PC-3 (cell line): Measurements from ENCODE around the gene PKLR. TPM values are rescaled to one million over a fixed set of nuclear protein-coding genes. Genes with fewer than 3 reads are reported as not detected.
A peak's percentile ranks its signal among the peaks of the same experiment; 100 is the strongest.

ENCODE experiments used
- ATAC-seq: fragments of 200-7000 bp; cut with Tn5 transposase; 2 replicates; pipeline ENCODE4 v1.9.1; 2020; ENCODE audit warnings: mild to moderate bottlenecking, moderate library complexity
- BruUV-seq: library from RNA; stranded (reverse); fragments of 400-500 nt; replicated peaks from 2 replicates; lab custom pipeline; 2021; lab: Mats Ljungman, UMichigan
- CTCF ChIA-PET: fragments of 300-600 bp; sonication (Branson Sonifier 250); formaldehyde crosslinking; loops from one replicate; lab custom pipeline; 2022; ENCODE audit warnings: antibody characterized with exemption; lab: Charles Lee
- POLR2A ChIA-PET: fragments of 300-600 bp; sonication (Branson Sonifier 250); formaldehyde crosslinking; loops from one replicate; lab custom pipeline; 2022; ENCODE audit warnings: antibody characterized with exemption; ENCODE audit not compliant: unreplicated experiment; lab: Charles Lee
- DNase-seq: peaks from one replicate; pipeline ENCODE4 v3.0.0-alpha.2; 2015
- H2AFZ ChIP-seq: fragments of 300-600 bp; sonication (generic); 2 replicates; pipeline ENCODE4 v1.6.0; 2016; ENCODE audit warnings: antibody characterized with exemption, low read length
- H3F3A ChIP-seq: fragments of 300-600 bp; sonication (generic); one replicate; pipeline ENCODE4 v1.6.0; 2017; ENCODE audit warnings: antibody characterized with exemption, low read length, control low read depth, mild to moderate bottlenecking; ENCODE audit not compliant: unreplicated experiment
- H3K27ac ChIP-seq: fragments of 300-600 bp; sonication (generic); 2 replicates; pipeline ENCODE4 v1.5.1; 2016; ENCODE audit warnings: mild to moderate bottlenecking, low read length
- H3K27me3 ChIP-seq: fragments of 300-600 bp; sonication (generic); 2 replicates; pipeline ENCODE4 v1.6.1; 2016; ENCODE audit warnings: low read length, mixed read lengths
- H3K36me3 ChIP-seq: fragments of 300-600 bp; sonication (generic); 2 replicates; pipeline ENCODE4 v1.6.1; 2016; ENCODE audit warnings: low read depth, mixed run types, low read length, mixed read lengths
- H3K4me1 ChIP-seq: fragments of 300-600 bp; sonication (generic); 2 replicates; pipeline ENCODE4 v1.5.1; 2016; ENCODE audit warnings: low read length; ENCODE audit not compliant: insufficient read depth
- H3K4me2 ChIP-seq: fragments of 300-600 bp; sonication (generic); 2 replicates; pipeline ENCODE4 v1.6.0; 2016; ENCODE audit warnings: low read length
- H3K4me3 ChIP-seq: fragments of 300-600 bp; sonication (generic); 2 replicates; pipeline ENCODE4 v1.5.1; 2016; ENCODE audit warnings: mild to moderate bottlenecking, low read length, mixed read lengths
- H3K79me2 ChIP-seq: fragments of 300-600 bp; sonication (generic); 2 replicates; pipeline ENCODE4 v1.6.1; 2017; ENCODE audit warnings: low read length, mixed read lengths
- H3K9ac ChIP-seq: fragments of 300-600 bp; sonication (generic); 2 replicates; pipeline ENCODE4 v1.6.0; 2016; ENCODE audit warnings: mild to moderate bottlenecking, low read length
- H3K9me2 ChIP-seq: fragments of 300-600 bp; sonication (generic); replicated peaks from 2 replicates; pipeline ENCODE4 v1.6.1; 2016; ENCODE audit warnings: mixed run types, low read length, mixed read lengths
- H3K9me3 ChIP-seq: fragments of 300-600 bp; sonication (generic); 2 replicates; pipeline ENCODE4 v1.6.1; 2016; ENCODE audit warnings: low read length, mixed read lengths
- H4K20me1 ChIP-seq: fragments of 300-600 bp; sonication (generic); 2 replicates; pipeline ENCODE4 v1.6.1; 2016; ENCODE audit warnings: low read length, mixed read lengths
- EZH2 ChIP-seq: fragments of 300-600 bp; sonication (generic); IDR thresholded peaks from one replicate; pipeline ENCODE4 v1.6.1; 2017; ENCODE audit warnings: antibody characterized with exemption, mild to moderate bottlenecking, low read length; ENCODE audit not compliant: unreplicated experiment
- EZH2phosphoT487 ChIP-seq: fragments of 300-600 bp; sonication (generic); IDR thresholded peaks from 2 replicates; pipeline ENCODE4 v1.6.1; 2018; ENCODE audit warnings: mild to moderate bottlenecking, antibody characterized with exemption, low read length, borderline replicate concordance
- intact Hi-C: fragments of 100-400 bp; cut with micrococcal nuclease; formaldehyde crosslinking; loops from 2 replicates; pipeline ENCODE4 v1.9.0; 2023
- total RNA-seq: library from RNA; depleted of rRNA; stranded (reverse); fragments of >200 nt; gene quantifications from 2 replicates; pipeline ENCODE4 v1.2.3, GENCODE V29; 2014
- TF ChIP-seq, protein P1 (sequence below): fragments of 300-600 bp; sonication (generic); conservative IDR thresholded peaks from 2 replicates; pipeline ENCODE4 v1.5.1; 2017; ENCODE audit warnings: antibody characterized with exemption, low read depth, mild to moderate bottlenecking, low read length

The PKLR gene
- total RNA-seq, 1 experiment from 2014 or later = not detected

DNA sequence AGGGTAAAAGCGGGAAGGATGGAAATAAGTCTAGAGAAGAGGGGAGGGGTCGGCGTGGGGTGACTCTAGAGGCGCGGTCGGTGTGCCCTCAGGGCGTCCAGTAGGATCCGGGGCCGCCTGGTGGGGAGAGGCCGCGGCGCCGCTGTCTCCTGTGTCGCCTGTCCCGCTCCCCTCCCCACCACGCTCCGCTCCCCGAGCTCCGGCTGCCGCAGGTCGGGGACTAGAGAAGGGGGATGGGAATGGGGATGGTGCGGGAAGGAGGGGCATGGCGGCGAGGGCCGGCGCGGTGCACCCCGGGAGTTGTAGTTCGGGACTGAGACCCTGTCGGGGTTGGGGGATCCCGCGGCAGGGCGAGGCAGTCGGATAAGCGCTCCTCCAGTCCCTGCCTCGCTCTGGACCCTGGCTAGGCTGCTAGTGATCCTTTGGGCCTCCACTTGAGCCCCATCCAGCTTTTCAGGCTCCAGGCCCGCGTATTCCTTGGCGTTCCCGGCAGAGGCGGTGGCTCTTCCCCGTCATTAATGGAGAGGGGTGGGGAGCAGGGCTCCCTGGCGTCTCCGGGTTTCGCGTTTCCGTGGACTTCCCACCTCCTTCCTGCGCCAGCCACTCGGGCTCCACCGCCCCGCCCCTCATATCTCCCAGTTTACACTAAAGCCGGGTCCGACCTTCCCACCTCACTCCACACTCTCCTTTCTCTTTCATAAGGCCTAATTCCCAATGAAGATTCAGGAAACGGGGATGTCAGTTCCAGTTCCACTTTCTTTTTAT lies 45.8 kb downstream of the PKLR start, which contains the start of gene ENTREP3:
Gene ENTREP3, minus strand, starts transcription at position 241 of the 765 bp plus-strand sequence. CDS start 606 bp downstream, outside the sequence.
- Histone ChIP-seq H3F3A (no peaks in the 10 kb centered on the region), H3K4me3 (peak within 1 kb of the TSS; percentile 87), H3K79me2 (peaks cover 24% of the 10 kb centered on the region), H3K9ac (peak within 1 kb of the TSS; percentile 61), H4K20me1 (no peaks in the 10 kb centered on the region), H2AFZ (peak within 1 kb of the TSS; percentile 78), H3K4me2 (peak within 1 kb of the TSS; percentile 100), H3K9me2 (no peaks in the 10 kb centered on the region), H3K9me3 (no peaks in the 10 kb centered on the region), H3K27me3 (no peaks in the 10 kb centered on the region), H3K4me1 (peaks cover 25% of the 10 kb centered on the region), H3K27ac (peak within 1 kb of the TSS; percentile 40), H3K36me3 (peaks cover 7% of the 10 kb centered on the region)
- ATAC-seq (peak; percentile 68), DNase-seq (peak; percentile 83)
- TF ChIP-seq EZH2 (no peak), EZH2phosphoT487 (no peak)
- TF ChIP-seq, protein P1, sequence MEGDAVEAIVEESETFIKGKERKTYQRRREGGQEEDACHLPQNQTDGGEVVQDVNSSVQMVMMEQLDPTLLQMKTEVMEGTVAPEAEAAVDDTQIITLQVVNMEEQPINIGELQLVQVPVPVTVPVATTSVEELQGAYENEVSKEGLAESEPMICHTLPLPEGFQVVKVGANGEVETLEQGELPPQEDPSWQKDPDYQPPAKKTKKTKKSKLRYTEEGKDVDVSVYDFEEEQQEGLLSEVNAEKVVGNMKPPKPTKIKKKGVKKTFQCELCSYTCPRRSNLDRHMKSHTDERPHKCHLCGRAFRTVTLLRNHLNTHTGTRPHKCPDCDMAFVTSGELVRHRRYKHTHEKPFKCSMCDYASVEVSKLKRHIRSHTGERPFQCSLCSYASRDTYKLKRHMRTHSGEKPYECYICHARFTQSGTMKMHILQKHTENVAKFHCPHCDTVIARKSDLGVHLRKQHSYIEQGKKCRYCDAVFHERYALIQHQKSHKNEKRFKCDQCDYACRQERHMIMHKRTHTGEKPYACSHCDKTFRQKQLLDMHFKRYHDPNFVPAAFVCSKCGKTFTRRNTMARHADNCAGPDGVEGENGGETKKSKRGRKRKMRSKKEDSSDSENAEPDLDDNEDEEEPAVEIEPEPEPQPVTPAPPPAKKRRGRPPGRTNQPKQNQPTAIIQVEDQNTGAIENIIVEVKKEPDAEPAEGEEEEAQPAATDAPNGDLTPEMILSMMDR = no peak
- intact Hi-C loops = loop anchor here (1.0 kb wide), 1 partner anchor 68 kb away; no protein-coding TSS in a partner anchor
- ChIA-PET POLR2A (interaction anchor here (0.6 kb wide), 1 partner anchor 68 kb away, joined by 3 read pairs; no protein-coding TSS in a partner anchor), CTCF (interaction anchor here (1.0 kb wide), 1 partner anchor 68 kb away, joined by 5 read pairs; no protein-coding TSS in a partner anchor)
- BruUV-seq = TSS peak; percentile 64

DNA sequence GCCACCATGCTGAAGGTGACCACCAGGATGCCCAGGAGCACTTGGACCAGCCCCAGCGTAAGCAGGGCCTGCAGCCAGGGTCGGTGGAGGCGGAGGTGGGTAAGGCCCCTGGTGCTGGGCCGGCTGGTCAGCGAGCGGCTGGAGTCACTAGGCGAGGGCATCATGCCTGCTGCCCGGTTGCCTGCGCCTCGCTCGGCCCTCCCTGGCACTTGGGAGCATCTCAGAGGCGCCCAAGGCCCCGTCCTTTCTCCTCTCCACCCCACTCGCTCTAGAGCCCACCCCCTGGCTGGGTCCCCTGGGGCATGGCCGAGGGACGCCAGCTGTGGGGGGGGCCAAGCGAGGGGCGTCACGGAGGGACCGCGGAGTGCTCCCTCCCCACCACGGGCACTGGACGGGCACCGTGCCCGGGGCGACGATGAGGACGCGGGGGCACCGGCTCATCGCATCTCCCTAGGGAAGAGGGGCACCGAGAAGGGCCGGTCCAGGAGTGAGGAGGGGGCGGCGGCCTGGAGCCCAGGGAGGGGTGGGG lies 46.5 kb downstream of the PKLR start:
- Histone ChIP-seq H3K4me1 (peaks cover 22% of the 10 kb centered on the region), H3K79me2 (peaks cover 21% of the 10 kb centered on the region), H2AFZ (peak overlapping the region; percentile 78), H3K36me3 (peaks cover 3% of the 10 kb centered on the region; the same call in 1 of the 2 replicates), H3K27me3 (no peaks in the 10 kb centered on the region), H4K20me1 (no peaks in the 10 kb centered on the region), H3K9ac (peak overlapping the region; percentile 61), H3K27ac (peak overlapping the region; percentile 33), H3K4me2 (peak overlapping the region; percentile 100), H3F3A (no peaks in the 10 kb centered on the region), H3K9me3 (no peaks in the 10 kb centered on the region), H3K4me3 (peak overlapping the region; percentile 87), H3K9me2 (no peaks in the 10 kb centered on the region)
- TF ChIP-seq, protein P1 = no peak
- TF ChIP-seq EZH2phosphoT487 = no peak
- TF ChIP-seq EZH2 = no peak
- peak; percentile 24 for DNase-seq
- POLR2A ChIA-PET = interaction anchor here (0.6 kb wide), 1 partner anchor 69 kb away, joined by 3 read pairs; no protein-coding TSS in a partner anchor
- BruUV-seq = TSS peak; percentile 3
- ATAC-seq = peak; percentile 16
- intact Hi-C loops = loop anchor here (1.0 kb wide), 1 partner anchor 69 kb away; no protein-coding TSS in a partner anchor
- CTCF ChIA-PET = no interaction called here
